ENCODE measurements around the gene BLACAT1. TPM values are rescaled to one million over a fixed set of nuclear protein-coding genes. Genes with fewer than 3 reads are reported as not detected.

The BLACAT1 gene
- total and polyA plus RNA-seq, 9 of the 15 experiments (the other 6 are each of a cell fraction or from before 2014, with no cell fraction given) = 0.10 to 5.9 (median 0.73) TPM

- TF ChIP-seq UBTF (IDR thresholded peaks at IDR 0.05; ENCODE audit: borderline replicate concordance in 1 of 2, low read depth in 2 of 2, low read length in 2 of 2) (no peak), KHSRP (IDR thresholded peaks at IDR 0.05) (no peak), CREB1 (IDR thresholded peaks at IDR 0.05) (no peak), CREB1 (CRISPR knock-in tag; IDR thresholded peaks at IDR 0.05) (no peak), PRDM10 (IDR thresholded peaks at IDR 0.05; ENCODE audit: partially characterized antibody) (peak; percentile 50), KDM4B (IDR thresholded peaks at IDR 0.05; ENCODE audit: borderline replicate concordance in 2 of 2, low read depth in 1 of 2) (no peak), GABPB1 (CRISPR knock-in tag; IDR thresholded peaks at IDR 0.05) (no peak), MEIS2 (IDR thresholded peaks at IDR 0.05; ENCODE audit: partially characterized antibody) (peak; percentile 13), ZNF584 (CRISPR knock-in tag; IDR thresholded peaks at IDR 0.05; ENCODE audit: low read depth) (no peak), ATF2 (CRISPR knock-in tag; IDR thresholded peaks at IDR 0.05) (no peak), ZEB2 (IDR thresholded peaks at IDR 0.05) (no peak), SP1 (CRISPR knock-in tag; IDR thresholded peaks at IDR 0.05) (no peak), SRSF3 (IDR thresholded peaks at IDR 0.05; ENCODE audit: insufficient read depth, low read length) (no peak), CCAR2 (IDR thresholded peaks at IDR 0.05; ENCODE audit: low read depth, low read length) (no peak), PHF21A (IDR thresholded peaks at IDR 0.05; ENCODE audit: borderline replicate concordance, low read depth) (no peak), NBN (IDR thresholded peaks at IDR 0.05; ENCODE audit: low read depth) (no peak), E4F1 (CRISPR knock-in tag; IDR thresholded peaks at IDR 0.05; ENCODE audit: borderline replicate concordance) (no peak), NR2F6 (CRISPR knock-in tag; IDR thresholded peaks at IDR 0.05) (no peak), PHB (CRISPR knock-in tag; IDR thresholded peaks at IDR 0.05) (no peak)
Measured at GRCh38 chr1:205493241-205494085, 37.6 kb upstream of the BLACAT1 start (continued).
